GM23248 (cell line): ENCODE measurements around the gene SIPA1L3. TPM values are rescaled to one million over a fixed set of nuclear protein-coding genes. Genes with fewer than 3 reads are reported as not detected.

ENCODE experiments used
- DNase-seq: peaks from one replicate; pipeline ENCODE4 v3.0.0-alpha.2; 2015
- H2AFZ ChIP-seq: fragments of 200-600 bp; sonication (generic); 2 replicates; pipeline ENCODE4 v1.6.1; 2016; ENCODE audit warnings: antibody characterized with exemption
- H3F3A ChIP-seq: fragments of 200-600 bp; sonication (generic); 2 replicates; pipeline ENCODE4 v1.6.1; 2016; ENCODE audit warnings: mild to moderate bottlenecking, antibody characterized with exemption, mixed run types; ENCODE audit not compliant: insufficient read depth
- H3K27ac ChIP-seq: fragments of 200-600 bp; sonication (generic); 2 replicates; pipeline ENCODE4 v1.5.1; 2016; ENCODE audit warnings: mild to moderate bottlenecking
- H3K27me3 ChIP-seq: fragments of 200-600 bp; sonication (generic); replicated peaks from 2 replicates; pipeline ENCODE4 v1.6.1; 2016; ENCODE audit warnings: mild to moderate bottlenecking; ENCODE audit not compliant: insufficient read depth
- H3K36me3 ChIP-seq: fragments of 200-600 bp; sonication (generic); 2 replicates; pipeline ENCODE4 v1.6.1; 2016; ENCODE audit warnings: low read depth, mild to moderate bottlenecking
- H3K4me1 ChIP-seq: fragments of 200-600 bp; sonication (generic); 2 replicates; pipeline ENCODE4 v1.6.1; 2016; ENCODE audit warnings: mild to moderate bottlenecking; ENCODE audit not compliant: insufficient read depth
- H3K4me2 ChIP-seq: fragments of 200-600 bp; sonication (generic); one replicate; pipeline ENCODE4 v1.6.1; 2016; ENCODE audit warnings: mild to moderate bottlenecking; ENCODE audit not compliant: unreplicated experiment
- H3K4me3 ChIP-seq: fragments of 200-600 bp; sonication (generic); 2 replicates; pipeline ENCODE4 v1.5.1; 2016; ENCODE audit warnings: mild to moderate bottlenecking
- H3K79me2 ChIP-seq: fragments of 200-600 bp; sonication (generic); 2 replicates; pipeline ENCODE4 v1.6.1; 2016; ENCODE audit warnings: mild to moderate bottlenecking; ENCODE audit not compliant: insufficient read depth
- H3K9ac ChIP-seq: fragments of 200-600 bp; sonication (generic); 2 replicates; pipeline ENCODE4 v1.6.1; 2016; ENCODE audit warnings: mild to moderate bottlenecking
- H3K9me2 ChIP-seq: fragments of 200-600 bp; sonication (generic); 2 replicates; pipeline ENCODE4 v1.6.1; 2016; ENCODE audit warnings: mixed run types, mild to moderate bottlenecking, moderate library complexity; ENCODE audit not compliant: insufficient read depth
- H3K9me3 ChIP-seq: fragments of 200-600 bp; sonication (generic); one replicate; pipeline ENCODE4 v1.6.1; 2017; ENCODE audit warnings: low read depth
- H4K20me1 ChIP-seq: fragments of 200-600 bp; sonication (generic); 2 replicates; pipeline ENCODE4 v1.6.0; 2016; ENCODE audit not compliant: insufficient read depth
- EZH2 ChIP-seq: fragments of 200-600 bp; sonication (generic); IDR thresholded peaks from 2 replicates; pipeline ENCODE4 v1.6.1; 2018; ENCODE audit warnings: antibody characterized with exemption, mild to moderate bottlenecking; ENCODE audit not compliant: insufficient read depth, poor library complexity, severe bottlenecking
- EZH2phosphoT487 ChIP-seq: fragments of 200-600 bp; sonication (generic); IDR thresholded peaks from 2 replicates; pipeline ENCODE4 v1.6.1; 2018; ENCODE audit warnings: antibody characterized with exemption, moderate library complexity, mild to moderate bottlenecking, low read depth; ENCODE audit not compliant: insufficient read depth
- WGBS, 2 experiments: methylation state at CpG; one replicate each; pipeline ENCODE4 v1.1.6; 2015 to 2017; ENCODE audit warnings: low lambda C conversion rate in 2 of 2, low coverage in 1 of 2; ENCODE audit errors: missing lambda C conversion rate in 2 of 2; 5-methylcytosine and 5-hydroxymethylcytosine counted together
- in situ Hi-C: fragments of 300-500 bp; cut with MboI; formaldehyde crosslinking; loops from 2 replicates; pipeline ENCODE4 v1.15.0; 2020
- polyA plus RNA-seq: library from polyadenylated mRNA; unstranded; fragments of >200 nt; fragmentation: Nextera tagmentation; extraction: Ambion mirVana; gene quantifications from 2 replicates; pipeline ENCODE4 v1.2.1, GENCODE V29; 2016
- total RNA-seq: library from RNA; depleted of rRNA; stranded (reverse); fragments of >200 nt; shearing (Covaris generic); gene quantifications from 2 replicates; pipeline ENCODE4 v1.2.3, GENCODE V29; 2014

Gene SIPA1L3
- total and polyA plus RNA-seq, 2 experiments from 2014 or later, result 3.7 to 12.1 TPM

- H3F3A ChIP-seq, result 0 out of 2 replicates have a peak, but pooled peaks cover 7% of the 10 kb centered on the region
- in situ Hi-C loops, result no loop called here
- H4K20me1 ChIP-seq, result no peaks in the 10 kb centered on the region
- peak overlapping the region; percentile 73 for H3K9ac ChIP-seq
- no peak overlapping the region for H3K4me3 ChIP-seq
- no peaks in the 10 kb centered on the region for H3K79me2 ChIP-seq
- peaks cover 7% of the 10 kb centered on the region for H3K4me1 ChIP-seq
- H3K4me2 ChIP-seq, result no peak overlapping the region
- no peaks in the 10 kb centered on the region for H3K27me3 ChIP-seq
- no peaks in the 10 kb centered on the region for H3K36me3 ChIP-seq
- no peaks in the 10 kb centered on the region for H3K9me3 ChIP-seq
- no peak overlapping the region for H2AFZ ChIP-seq
- peak overlapping the region; percentile 88 for H3K27ac ChIP-seq
- DNase-seq, result peak; percentile 96
- TF ChIP-seq EZH2 (no peak), EZH2phosphoT487 (no peak)
- WGBS, 2 experiments, result 43 to 45% methylated on average over 22 of the region's 22 CpGs
- H3K9me2 ChIP-seq, result no peaks in the 10 kb centered on the region
Measured at GRCh38 chr19:38173291-38174041, 266.5 kb downstream of the SIPA1L3 start.

- Histone ChIP-seq H3K79me2 (no peaks in the 10 kb centered on the region), H3K9me2 (no peaks in the 10 kb centered on the region), H3K27me3 (no peaks in the 10 kb centered on the region), H3K4me3 (no peak overlapping the region), H3K4me1 (peaks cover 7% of the 10 kb centered on the region), H4K20me1 (no peaks in the 10 kb centered on the region), H2AFZ (no peak overlapping the region), H3K4me2 (no peak overlapping the region), H3F3A (0 out of 2 replicates have a peak, but pooled peaks cover 7% of the 10 kb centered on the region), H3K27ac (no peak overlapping the region), H3K9ac (no peak overlapping the region), H3K36me3 (peaks cover 5% of the 10 kb centered on the region; the same call in 1 of the 2 replicates), H3K9me3 (no peaks in the 10 kb centered on the region)
- DNase-seq, result no peak
- in situ Hi-C loops, result no loop called here
- TF ChIP-seq EZH2 (no peak), EZH2phosphoT487 (no peak)
- 92 to 94% methylated on average over 6 of the region's 6 CpGs for WGBS, 2 experiments
Measured at GRCh38 chr19:38175422-38175821, 268.4 kb downstream of the SIPA1L3 start.

- no peak for DNase-seq
- in situ Hi-C loops, result no loop called here
- H3K4me2 ChIP-seq, result no peak overlapping the region
- H3F3A ChIP-seq, result no peaks in the 10 kb centered on the region
- 96 to 97% methylated on average over 3 of the region's 3 CpGs for WGBS, 2 experiments
- no peaks in the 10 kb centered on the region for H4K20me1 ChIP-seq
- H3K9me3 ChIP-seq, result no peaks in the 10 kb centered on the region
- peaks cover 5% of the 10 kb centered on the region; the same call in 1 of the 2 replicates for H3K36me3 ChIP-seq
- no peak overlapping the region for H2AFZ ChIP-seq
- no peaks in the 10 kb centered on the region for H3K27me3 ChIP-seq
- H3K9me2 ChIP-seq, result no peaks in the 10 kb centered on the region
- H3K79me2 ChIP-seq, result no peaks in the 10 kb centered on the region
- H3K4me3 ChIP-seq, result no peak overlapping the region
- no peak overlapping the region for H3K27ac ChIP-seq
- peaks cover 13% of the 10 kb centered on the region; the same call in 1 of the 2 replicates for H3K4me1 ChIP-seq
- H3K9ac ChIP-seq, result no peak overlapping the region
- TF ChIP-seq EZH2 (no peak), EZH2phosphoT487 (no peak)
Measured at GRCh38 chr19:38180071-38180470, 273.1 kb downstream of the SIPA1L3 start.

GRCh38 chr19:38182536-38183210, 275.7 kb downstream of the SIPA1L3 start:
- DNase-seq, result peak; percentile 37
- H3K4me2 ChIP-seq, result no peak overlapping the region

More at GRCh38 chr19:38182536-38183210, 275.7 kb downstream of the SIPA1L3 start:
- no peaks in the 10 kb centered on the region for H3K27me3 ChIP-seq
- H3K9me3 ChIP-seq, result no peaks in the 10 kb centered on the region
- in situ Hi-C loops, result no loop called here
- H3K36me3 ChIP-seq, result peaks cover 5% of the 10 kb centered on the region; the same call in 1 of the 2 replicates
- H4K20me1 ChIP-seq, result no peaks in the 10 kb centered on the region
- no peaks in the 10 kb centered on the region for H3K79me2 ChIP-seq
- H2AFZ ChIP-seq, result no peak overlapping the region
- H3K9me2 ChIP-seq, result no peaks in the 10 kb centered on the region
- 77 to 79% methylated on average over 20 to 21 of the region's 21 CpGs for WGBS, 2 experiments
- H3K27ac ChIP-seq, result no peak overlapping the region
- H3F3A ChIP-seq, result no peaks in the 10 kb centered on the region
- H3K4me1 ChIP-seq, result peaks cover 13% of the 10 kb centered on the region; the same call in 1 of the 2 replicates
- H3K9ac ChIP-seq, result peak overlapping the region; percentile 65; the same call in 1 of the 2 replicates
- H3K4me3 ChIP-seq, result no peak overlapping the region
- TF ChIP-seq EZH2 (no peak), EZH2phosphoT487 (no peak)
